Astrocyte of the cerebellum (primary cell): ENCODE data around the gene WNT1.

ENCODE experiments used
- DNase-seq: peaks from one replicate; pipeline ENCODE4 v3.0.0-alpha.2; 2011; ENCODE audit warnings: low read depth
- H3K4me3 ChIP-seq: 2 replicates; pipeline ENCODE4 v1.5.1; 2011; ENCODE audit warnings: mild to moderate bottlenecking, low read depth, low read length, moderate library complexity
- CTCF ChIP-seq: IDR thresholded peaks from 2 replicates; pipeline ENCODE4 v1.5.1; 2012; ENCODE audit warnings: low read length, low read depth, moderate library complexity, mild to moderate bottlenecking; ENCODE audit errors: missing control alignments
- in situ Hi-C: cut with HindIII; loops from 2 replicates; pipeline ENCODE4 v1.10.0; 2017; ENCODE audit warnings: low sequenced_read_pairs

Gene WNT1

GRCh38 chr12:48998497-48999353 lies 20.6 kb downstream of the WNT1 start:
- in situ Hi-C loops: no loop called here
- TF ChIP-seq CTCF: no peak
- no peak for DNase-seq
- peak overlapping the region; percentile 29 for H3K4me3 ChIP-seq

GRCh38 chr12:48999371-49000131 lies 21.4 kb downstream of the WNT1 start, which contains the start of gene DDN:
Gene DDN (minus strand): TSS chr12:48999375. CDS start chr12:48999287, 88 bp downstream.
- in situ Hi-C loops: no loop called here
- no peak for TF ChIP-seq CTCF
- no peak for DNase-seq
- H3K4me3 ChIP-seq: peak within 1 kb of the TSS; percentile 29

- TF ChIP-seq CTCF: no peak
- in situ Hi-C loops: no loop called here
- DNase-seq: no peak
- H3K4me3 ChIP-seq: no peak overlapping the region
These were observed 22.2 kb downstream of the WNT1 start for GRCh38 chr12:49000346-49000745.

GRCh38 chr12:49008943-49009342 lies 30.8 kb downstream of the WNT1 start:
- in situ Hi-C loops: no loop called here
- no peak for DNase-seq
- no peak for TF ChIP-seq CTCF
- no peak overlapping the region for H3K4me3 ChIP-seq

- H3K4me3 ChIP-seq: no peak overlapping the region
- no peak for TF ChIP-seq CTCF
- in situ Hi-C loops: no loop called here
- DNase-seq: no peak
These were observed 32.1 kb downstream of the WNT1 start for GRCh38 chr12:49010092-49010668.

- in situ Hi-C loops: no loop called here
- TF ChIP-seq CTCF: no peak
- no peak overlapping the region for H3K4me3 ChIP-seq
- DNase-seq: no peak
These were observed 34.6 kb downstream of the WNT1 start for GRCh38 chr12:49012739-49013138.
